GM21825 (cell line): ENCODE results near the gene TMEM190.

Source experiments
- ATAC-seq: cut with Tn5 transposase; IDR thresholded peaks from one replicate; pipeline ENCODE4 v1.9.1; 2021; ENCODE audit warnings: mild to moderate bottlenecking, moderate library complexity; ENCODE audit not compliant: unreplicated experiment

The TMEM190 gene

GRCh38 chr19:55350620-55351315, 25.9 kb upstream of the TMEM190 start:
- no peak for ATAC-seq

- no peak for ATAC-seq
Measured at GRCh38 chr19:55352040-55352439, 24.6 kb upstream of the TMEM190 start.

GRCh38 chr19:55352549-55353145, 24.0 kb upstream of the TMEM190 start:
- ATAC-seq, result no peak

GRCh38 chr19:55353356-55353802, 23.2 kb upstream of the TMEM190 start:
- ATAC-seq, result no peak

- peak; percentile 49 for ATAC-seq
Measured at GRCh38 chr19:55353803-55354697, 22.6 kb upstream of the TMEM190 start.

- ATAC-seq, result no peak
Measured at GRCh38 chr19:55354698-55355212, 21.9 kb upstream of the TMEM190 start, which contains the start of gene COX6B2. COX6B2 (minus strand) TSS chr19:55354719; CDS start chr19:55354521, 198 bp downstream.

- no peak for ATAC-seq
Measured at GRCh38 chr19:55355213-55355821, 21.3 kb upstream of the TMEM190 start.

GRCh38 chr19:55358493-55358892, 18.1 kb upstream of the TMEM190 start:
- ATAC-seq, result no peak

DNA sequence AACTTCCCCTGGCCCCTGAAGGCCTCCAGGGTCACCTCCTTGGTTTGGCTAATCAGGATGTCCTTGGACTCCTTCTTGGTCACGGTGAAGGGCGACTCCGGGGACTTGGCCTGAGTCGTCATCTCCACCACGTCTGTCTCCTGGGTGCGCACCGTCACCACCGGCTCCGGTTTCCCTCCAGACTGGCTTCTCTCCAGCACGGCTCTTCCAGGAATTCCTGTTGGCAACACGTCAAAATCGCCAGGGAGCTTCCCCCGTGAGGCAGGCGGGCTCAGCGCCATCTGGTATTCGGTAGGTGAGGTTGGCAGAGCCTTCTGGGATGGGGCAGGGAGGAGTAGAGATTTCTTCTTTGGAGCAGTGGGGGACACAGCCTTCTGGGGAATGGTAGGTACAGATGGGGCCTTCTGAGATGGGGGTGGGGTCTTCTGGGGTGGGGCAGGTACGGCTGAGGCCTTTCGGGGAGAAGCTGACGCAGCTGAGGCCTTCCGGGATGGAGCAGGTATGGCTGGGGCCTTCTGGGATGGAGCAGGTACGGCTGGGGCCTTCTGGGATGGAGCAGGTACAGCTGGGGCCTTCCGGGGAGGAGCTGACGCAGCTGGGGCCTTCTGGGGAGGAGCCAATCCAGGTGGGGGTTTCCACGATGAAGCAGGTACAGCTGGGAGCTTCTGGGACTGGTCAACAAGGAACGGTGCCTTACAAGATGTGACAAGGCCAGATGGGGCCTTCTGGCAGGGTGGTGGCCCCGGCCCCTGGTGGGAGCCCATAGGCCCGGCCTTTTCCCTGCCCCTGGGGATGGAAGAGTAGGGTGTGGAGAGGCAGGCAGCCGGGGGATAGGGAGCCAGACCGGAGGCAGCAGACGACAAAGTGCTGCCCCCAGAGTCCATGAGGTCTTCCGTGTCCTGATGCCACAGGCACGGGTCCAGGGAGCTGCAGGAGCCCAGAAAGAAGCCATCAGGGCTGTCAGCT, 17.4 kb upstream of the TMEM190 start:
- ATAC-seq, result no peak

DNA sequence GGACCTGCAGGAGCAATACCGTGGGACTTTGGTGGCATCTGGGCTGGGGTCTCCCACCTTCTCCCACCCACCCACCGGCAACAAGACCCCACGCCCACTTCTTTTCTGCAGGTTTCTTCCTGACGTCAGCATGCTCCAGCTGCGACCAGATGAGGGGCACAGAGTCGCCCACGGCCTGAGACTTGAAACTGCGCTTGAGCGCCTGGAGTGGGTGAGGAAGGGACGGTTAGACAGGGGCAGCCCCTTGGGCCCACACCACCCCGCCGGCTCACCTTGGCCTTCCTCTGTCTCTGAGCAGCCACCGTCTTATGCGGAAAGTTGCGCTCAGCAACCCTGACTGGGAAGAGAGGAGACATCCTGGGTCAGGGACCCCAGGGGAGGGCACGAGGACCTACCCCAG, 15.7 kb upstream of the TMEM190 start:
- no peak for ATAC-seq

GRCh38 chr19:55362174-55362989, 14.2 kb upstream of the TMEM190 start:
- no peak for ATAC-seq

DNA sequence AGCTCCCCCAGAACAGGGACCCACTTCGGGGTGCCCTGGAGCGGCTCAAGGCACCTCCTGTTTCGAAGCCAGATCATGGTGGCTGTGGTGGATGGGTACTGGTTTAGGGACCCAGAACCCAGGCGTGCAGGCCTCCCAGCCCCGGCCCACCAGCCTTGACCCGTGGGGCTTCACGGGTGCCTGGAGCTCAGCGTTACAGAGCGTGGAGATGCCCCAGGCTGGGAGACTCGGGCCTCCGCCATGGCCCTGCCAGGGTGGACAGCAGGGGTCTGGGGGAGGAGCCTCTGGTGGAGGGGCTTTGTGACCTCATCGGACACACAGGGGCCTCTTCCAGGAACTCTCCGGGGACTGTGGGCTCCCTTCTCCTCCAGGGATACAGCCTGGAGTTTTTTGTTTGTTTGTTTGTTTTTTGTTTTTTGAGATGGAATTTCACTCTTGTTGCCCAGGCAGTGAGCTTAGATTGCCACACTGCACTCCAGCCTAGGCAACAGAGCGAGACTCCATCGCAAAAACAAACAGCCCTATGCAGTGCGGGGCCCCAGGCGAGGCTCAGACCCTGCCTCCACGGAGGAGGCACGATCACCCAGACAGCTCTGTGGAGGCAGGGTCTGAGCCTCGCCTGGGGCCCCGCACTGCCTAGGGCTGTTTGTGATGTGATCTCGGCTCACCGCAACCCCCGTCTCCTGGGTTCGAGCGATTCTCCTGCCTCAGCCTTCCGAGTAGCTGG, 13.5 kb upstream of the TMEM190 start, which contains the start of gene GARIN5B:
GARIN5B (minus strand) TSS at position 271 of the 727 bp plus-strand sequence; CDS start at position 77, 194 bp downstream.
- ATAC-seq, result no peak

DNA sequence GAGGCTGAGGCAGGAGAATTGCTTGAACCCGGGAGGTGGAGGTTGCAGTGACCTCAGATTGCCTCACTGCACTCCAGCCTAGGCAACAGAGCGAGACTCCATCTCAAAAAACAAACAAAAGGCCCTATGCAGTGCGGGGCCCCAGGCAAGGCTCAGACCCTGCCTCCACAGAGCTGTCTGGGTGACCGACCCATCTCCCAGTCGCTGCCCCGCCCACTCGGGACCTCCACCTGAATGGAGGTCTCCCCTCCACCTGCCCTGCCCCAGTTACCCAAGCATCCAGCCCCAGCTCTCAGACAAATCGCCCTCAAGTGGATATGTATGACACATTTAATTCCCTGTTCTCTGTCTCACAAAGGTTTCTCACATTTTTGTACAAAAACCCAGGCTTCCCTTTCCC, 11.4 kb upstream of the TMEM190 start:
- no peak for ATAC-seq

DNA sequence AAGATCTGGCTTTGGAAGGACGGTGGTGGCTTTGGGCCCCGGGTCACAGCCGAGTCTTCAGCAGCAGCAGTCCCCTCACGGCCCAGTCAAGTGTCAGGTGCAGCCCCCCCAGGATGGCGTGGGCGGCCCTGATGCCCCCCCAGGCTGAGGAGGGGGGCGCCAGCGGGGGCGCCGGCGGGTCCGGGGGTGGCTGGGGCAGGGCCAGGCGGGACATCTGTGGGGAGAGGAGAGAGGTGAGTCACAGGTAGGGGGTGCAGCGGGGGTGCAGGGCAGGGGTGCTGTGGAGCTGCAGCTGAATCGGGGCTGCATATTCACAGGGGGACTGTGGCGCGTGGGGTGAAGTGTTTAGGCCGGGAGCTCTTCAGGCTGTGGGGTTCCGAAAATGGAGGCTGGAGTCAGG, 10.7 kb upstream of the TMEM190 start:
- ATAC-seq, result no peak

GRCh38 chr19:55366790-55367189, 9.8 kb upstream of the TMEM190 start:
- ATAC-seq, result no peak

DNA sequence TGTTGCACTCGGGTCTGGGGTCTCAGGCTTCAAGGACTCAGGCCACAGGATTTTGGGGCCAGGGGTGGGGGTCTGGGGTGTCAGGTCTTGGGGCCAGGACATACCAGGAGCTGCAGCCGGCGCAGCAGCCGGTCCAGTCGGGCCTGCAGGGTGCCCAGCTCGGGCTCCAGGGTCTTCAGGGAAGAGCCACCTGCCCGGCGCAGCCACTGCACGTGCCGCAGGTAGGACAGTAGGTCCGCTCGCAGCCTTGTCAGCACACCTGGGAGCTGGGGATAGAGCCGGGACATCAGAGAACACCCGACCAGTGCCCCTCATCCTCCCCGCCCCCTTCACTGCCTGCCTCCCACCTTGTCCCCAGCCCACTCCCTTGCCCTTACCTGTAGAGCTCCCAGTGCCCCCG, 8.5 kb upstream of the TMEM190 start:
- ATAC-seq, result no peak

- ATAC-seq, result no peak
Measured at GRCh38 chr19:55368701-55369563, 7.7 kb upstream of the TMEM190 start.
